Measurements from ENCODE around the gene DFFA. TPM values are rescaled to one million over a fixed set of nuclear protein-coding genes. Genes with fewer than 3 reads are reported as not detected.

The DFFA gene, protein sequence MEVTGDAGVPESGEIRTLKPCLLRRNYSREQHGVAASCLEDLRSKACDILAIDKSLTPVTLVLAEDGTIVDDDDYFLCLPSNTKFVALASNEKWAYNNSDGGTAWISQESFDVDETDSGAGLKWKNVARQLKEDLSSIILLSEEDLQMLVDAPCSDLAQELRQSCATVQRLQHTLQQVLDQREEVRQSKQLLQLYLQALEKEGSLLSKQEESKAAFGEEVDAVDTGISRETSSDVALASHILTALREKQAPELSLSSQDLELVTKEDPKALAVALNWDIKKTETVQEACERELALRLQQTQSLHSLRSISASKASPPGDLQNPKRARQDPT
- polyA plus RNA-seq (ENCODE audit: insufficient read length in 3 of 3): 10 to 100 TPM; 43.0 to 45.2 (median 45.2) TPM
- long read RNA-seq, donor 1, full-length matches to known transcripts: 12 of 23 reads
- long read RNA-seq, donor 1, partial matches to known transcripts: 11 of 23 reads
- long read RNA-seq, donor 1, other reads (novel, unspliced or antisense): 0 of 23 reads
- long read RNA-seq, donor 2, full-length matches to known transcripts: 11 of 11 reads
- long read RNA-seq, donor 2, partial matches to known transcripts: 0 of 11 reads
- long read RNA-seq, donor 2, other reads (novel, unspliced or antisense): 0 of 11 reads
- long read RNA-seq, donor 3, full-length matches to known transcripts: 24 of 24 reads
- long read RNA-seq, donor 3, partial matches to known transcripts: 0 of 24 reads
- long read RNA-seq, donor 3, other reads (novel, unspliced or antisense): 0 of 24 reads
- long read RNA-seq, donor 4, full-length matches to known transcripts: 12 of 23 reads
- long read RNA-seq, donor 4, partial matches to known transcripts: 11 of 23 reads
- long read RNA-seq, donor 4, other reads (novel, unspliced or antisense): 0 of 23 reads
- long read RNA-seq, donor 5: 0 reads
- long read RNA-seq, donor 6, full-length matches to known transcripts: 18 of 18 reads
- long read RNA-seq, donor 6, partial matches to known transcripts: 0 of 18 reads
- long read RNA-seq, donor 6, other reads (novel, unspliced or antisense): 0 of 18 reads
- long read RNA-seq, donor 7, full-length matches to known transcripts: 23 of 40 reads
- long read RNA-seq, donor 7, partial matches to known transcripts: 17 of 40 reads
- long read RNA-seq, donor 7, other reads (novel, unspliced or antisense): 0 of 40 reads
- long read RNA-seq, donor 8, full-length matches to known transcripts: 31 of 31 reads
- long read RNA-seq, donor 8, partial matches to known transcripts: 0 of 31 reads
- long read RNA-seq, donor 8, other reads (novel, unspliced or antisense): 0 of 31 reads
- long read RNA-seq, donor 9, full-length matches to known transcripts: 18 of 18 reads
- long read RNA-seq, donor 9, partial matches to known transcripts: 0 of 18 reads
- long read RNA-seq, donor 9, other reads (novel, unspliced or antisense): 0 of 18 reads
- long read RNA-seq, donor 10, full-length matches to known transcripts: 15 of 15 reads
- long read RNA-seq, donor 10, partial matches to known transcripts: 0 of 15 reads
- long read RNA-seq, donor 10, other reads (novel, unspliced or antisense): 0 of 15 reads
- long read RNA-seq, donor 11, full-length matches to known transcripts: 10 of 10 reads
- long read RNA-seq, donor 11, partial matches to known transcripts: 0 of 10 reads
- long read RNA-seq, donor 11, other reads (novel, unspliced or antisense): 0 of 10 reads
- long read RNA-seq, donor 12, full-length matches to known transcripts: 9 of 9 reads
- long read RNA-seq, donor 12, partial matches to known transcripts: 0 of 9 reads
- long read RNA-seq, donor 12, other reads (novel, unspliced or antisense): 0 of 9 reads
- long read RNA-seq, donor 13, full-length matches to known transcripts: 28 of 28 reads
- long read RNA-seq, donor 13, partial matches to known transcripts: 0 of 28 reads
- long read RNA-seq, donor 13, other reads (novel, unspliced or antisense): 0 of 28 reads
- long read RNA-seq, donor 14, full-length matches to known transcripts: 19 of 19 reads
- long read RNA-seq, donor 14, partial matches to known transcripts: 0 of 19 reads
- long read RNA-seq, donor 14, other reads (novel, unspliced or antisense): 0 of 19 reads
- long read RNA-seq, donor 15, full-length matches to known transcripts: 8 of 13 reads
- long read RNA-seq, donor 15, partial matches to known transcripts: 0 of 13 reads
- long read RNA-seq, donor 15, other reads (novel, unspliced or antisense): 5 of 13 reads
- long read RNA-seq, donor 16, full-length matches to known transcripts: 30 of 70 reads
- long read RNA-seq, donor 16, partial matches to known transcripts: 0 of 70 reads
- long read RNA-seq, donor 16, other reads (novel, unspliced or antisense): 40 of 70 reads

DNA sequence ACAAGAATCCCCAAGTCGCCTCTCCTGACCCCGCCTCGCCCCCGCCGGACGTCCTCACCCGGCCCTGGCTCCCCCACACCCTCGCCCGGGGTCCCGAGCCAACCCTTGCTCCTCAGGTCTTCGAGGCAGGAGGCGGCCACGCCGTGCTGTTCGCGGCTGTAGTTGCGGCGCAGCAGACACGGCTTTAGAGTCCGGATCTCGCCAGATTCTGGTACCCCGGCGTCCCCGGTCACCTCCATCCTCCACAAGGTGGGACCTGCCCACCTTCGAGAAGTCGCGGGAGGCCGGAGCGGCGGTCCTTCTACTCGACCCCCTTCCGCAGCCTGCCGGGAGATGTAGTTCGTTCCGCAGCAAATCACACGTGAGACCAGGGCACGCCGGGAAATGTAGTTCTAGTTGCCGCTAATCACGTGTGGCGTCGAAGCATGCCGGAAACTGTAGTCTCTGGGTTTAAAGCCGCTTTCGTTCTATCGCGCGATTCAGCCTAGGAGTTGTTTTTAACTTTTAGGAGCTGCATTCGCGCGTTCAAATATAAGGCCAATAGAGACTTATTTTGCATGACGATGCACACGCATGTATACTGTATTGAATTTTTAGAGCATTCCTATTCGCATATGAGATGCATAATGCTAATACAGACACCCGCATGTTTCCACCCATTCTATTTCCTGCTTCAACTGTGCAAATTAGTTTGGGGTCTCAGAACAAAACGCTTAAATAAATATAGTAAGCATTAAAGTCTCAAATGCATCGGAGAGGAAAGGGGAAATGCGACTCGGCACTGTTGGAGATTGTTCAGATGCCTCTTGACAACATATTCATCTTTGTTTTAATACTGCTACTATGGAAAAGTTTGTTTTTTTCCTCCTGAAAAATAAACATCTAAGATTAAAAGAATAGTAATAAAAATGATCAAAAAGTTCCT, at the start of gene DFFA:
Gene DFFA (minus strand): TSS at position 310 of the 925 bp plus-strand sequence. CDS start 71 bp downstream, at position 239.
- DNase-seq (ENCODE audit: extremely low read depth in 1 of 11, low read depth in 9 of 11, low spot score in 4 of 11): peak; percentile 88 to 98 (median 94)

DNA sequence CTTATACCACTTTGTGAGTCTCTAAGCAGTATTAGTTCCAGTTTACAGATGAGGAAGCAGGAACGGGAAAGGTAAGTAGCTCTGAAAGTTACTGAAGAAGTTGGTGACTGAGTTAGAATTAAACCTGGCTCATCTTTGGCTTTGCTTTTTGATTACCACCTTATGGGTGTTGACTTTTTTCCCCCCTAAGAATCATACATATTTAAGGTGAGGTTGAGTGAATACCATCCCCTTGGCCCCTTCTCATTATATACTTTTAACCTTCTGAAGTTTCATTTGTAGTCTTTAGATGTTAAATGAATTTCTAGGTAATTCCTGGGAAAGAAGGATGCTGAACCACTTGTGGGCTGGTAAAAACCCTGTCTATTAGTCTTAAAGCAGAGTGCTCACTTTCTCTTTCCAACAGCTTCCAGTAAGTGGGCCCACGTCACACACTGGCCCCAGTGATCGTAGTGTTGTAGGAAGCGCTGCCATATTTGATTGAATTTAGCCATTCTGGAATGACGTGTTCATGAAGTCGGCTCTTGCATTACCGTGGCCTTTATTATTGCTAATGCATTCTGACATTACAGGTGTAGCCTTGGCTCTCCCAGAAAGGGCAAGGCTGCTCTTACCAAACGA, 49.3 kb upstream of the DFFA start:
- no peak for DNase-seq (ENCODE audit: extremely low read depth in 1 of 11, low read depth in 9 of 11, low spot score in 4 of 11)

DNA sequence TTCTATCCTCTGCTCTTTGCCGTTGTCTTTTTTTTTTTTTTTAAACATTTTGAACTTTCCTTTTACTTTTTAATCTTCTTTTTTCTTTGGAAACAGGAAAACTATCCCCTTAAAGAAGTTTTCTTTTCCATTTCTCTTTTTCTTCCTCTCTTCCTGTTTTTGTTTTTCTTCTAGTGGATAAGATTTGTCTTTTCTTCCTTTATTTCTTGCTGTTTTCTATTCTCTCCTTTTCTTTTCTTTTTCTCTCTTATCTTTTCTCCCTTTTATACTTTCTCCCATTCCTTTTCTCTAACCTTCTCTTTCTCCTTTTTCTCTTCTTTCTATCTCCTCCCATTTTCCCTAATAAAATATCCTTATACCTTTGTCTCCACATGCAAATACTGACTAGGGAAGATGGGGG, 48.6 kb upstream of the DFFA start:
- no peak for DNase-seq (ENCODE audit: extremely low read depth in 1 of 11, low read depth in 9 of 11, low spot score in 4 of 11)

GRCh38 chr1:10520497-10520896, 48.2 kb upstream of the DFFA start:
- DNase-seq (ENCODE audit: extremely low read depth in 1 of 11, low read depth in 9 of 11, low spot score in 4 of 11): no peak

DNA sequence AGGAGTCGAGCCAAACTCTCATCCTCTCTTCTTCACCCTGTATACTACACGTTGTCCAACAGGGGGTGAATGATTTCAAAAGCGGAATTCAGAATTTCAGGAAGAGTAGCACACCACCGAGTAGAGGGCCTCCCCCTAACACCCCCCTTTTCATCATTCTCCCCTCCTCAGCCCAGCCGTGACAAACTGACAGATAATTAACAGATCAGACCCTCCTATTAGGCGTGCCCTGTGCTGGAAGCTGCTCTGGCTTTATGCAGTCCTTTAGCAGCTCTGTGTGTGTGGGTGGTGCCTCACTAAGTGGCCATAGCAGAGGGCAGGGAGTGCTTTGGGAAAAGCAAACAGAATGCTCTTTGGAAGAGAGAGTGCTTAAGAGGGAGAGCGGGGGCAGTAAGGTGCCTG, 46.7 kb upstream of the DFFA start:
- DNase-seq (ENCODE audit: extremely low read depth in 1 of 11, low read depth in 9 of 11, low spot score in 4 of 11): no peak

- no peak for DNase-seq (ENCODE audit: extremely low read depth in 1 of 11, low read depth in 9 of 11, low spot score in 4 of 11)
Measured at GRCh38 chr1:10517677-10517982, 45.3 kb upstream of the DFFA start.

GRCh38 chr1:10516925-10517676, 44.8 kb upstream of the DFFA start:
- DNase-seq (ENCODE audit: extremely low read depth in 1 of 11, low read depth in 9 of 11, low spot score in 4 of 11): no peak

DNA sequence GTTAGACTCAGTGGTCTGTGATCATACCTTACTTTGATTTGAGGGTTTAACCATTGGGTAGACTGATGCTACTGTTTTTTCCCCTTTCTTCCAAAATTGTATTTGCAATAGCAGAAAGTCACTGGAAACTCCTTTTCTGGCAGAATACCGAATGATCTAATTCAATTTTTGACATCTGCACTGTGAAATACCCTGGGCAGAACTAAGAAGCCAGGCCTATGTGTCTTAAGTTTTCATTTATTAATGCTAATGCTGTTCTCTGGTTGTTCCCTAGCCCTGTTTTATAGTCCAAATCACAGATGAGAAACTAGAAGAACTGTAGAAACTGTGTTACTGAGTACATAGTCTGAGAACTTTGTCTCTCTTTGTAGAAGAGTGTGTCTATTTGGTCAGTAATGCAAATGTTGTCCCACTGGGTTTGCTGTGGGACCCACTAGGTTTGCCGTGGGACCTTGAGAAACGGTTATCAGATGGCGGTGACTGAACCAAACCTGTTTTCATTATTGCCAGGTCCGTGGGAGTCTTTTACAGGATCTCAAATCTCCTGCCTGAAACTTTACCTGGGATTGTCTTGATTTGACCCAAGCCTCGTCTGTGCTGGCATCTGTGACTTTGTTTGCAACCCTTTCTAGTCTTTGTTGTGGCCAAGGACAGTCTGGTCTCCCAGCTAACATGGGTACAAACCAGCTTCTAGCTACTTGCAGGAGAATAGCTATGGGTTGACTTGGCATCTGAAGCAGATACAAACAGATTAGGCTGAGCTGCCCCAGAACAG, 43.8 kb upstream of the DFFA start:
- no peak for DNase-seq (ENCODE audit: extremely low read depth in 1 of 11, low read depth in 9 of 11, low spot score in 4 of 11)

DNA sequence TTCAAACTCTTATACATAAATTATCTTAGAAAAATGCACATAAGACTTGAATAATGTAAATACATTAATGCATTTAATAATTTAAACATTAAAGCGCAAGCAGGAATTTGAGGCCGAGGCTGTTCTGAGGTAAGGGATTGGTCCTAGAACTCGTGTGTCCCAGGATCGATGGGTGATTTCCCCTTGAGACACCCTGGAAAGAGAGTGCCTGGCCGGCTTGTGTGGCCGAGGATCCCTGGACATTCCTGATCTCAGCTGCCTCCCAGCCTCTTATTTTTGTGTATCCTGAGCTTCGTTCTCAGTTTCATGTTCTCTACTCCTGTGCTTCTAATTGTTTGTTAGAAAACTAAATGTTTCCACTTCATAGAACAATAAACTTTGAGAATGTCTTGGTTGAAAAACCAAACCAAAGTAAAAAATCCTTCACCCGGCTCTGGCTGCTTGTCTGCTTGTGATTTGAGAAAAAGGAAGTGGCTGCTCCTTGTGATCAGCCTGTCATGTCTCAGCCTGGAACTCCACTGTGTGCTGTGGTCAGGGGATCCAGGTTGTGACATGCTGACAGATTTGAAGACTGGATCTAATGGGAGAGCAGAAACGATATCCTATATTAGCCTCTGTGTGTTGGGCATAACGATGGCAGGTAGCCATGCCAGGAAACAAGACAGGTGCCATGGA, 43.1 kb upstream of the DFFA start:
- no peak for DNase-seq (ENCODE audit: extremely low read depth in 1 of 11, low read depth in 9 of 11, low spot score in 4 of 11)

DNA sequence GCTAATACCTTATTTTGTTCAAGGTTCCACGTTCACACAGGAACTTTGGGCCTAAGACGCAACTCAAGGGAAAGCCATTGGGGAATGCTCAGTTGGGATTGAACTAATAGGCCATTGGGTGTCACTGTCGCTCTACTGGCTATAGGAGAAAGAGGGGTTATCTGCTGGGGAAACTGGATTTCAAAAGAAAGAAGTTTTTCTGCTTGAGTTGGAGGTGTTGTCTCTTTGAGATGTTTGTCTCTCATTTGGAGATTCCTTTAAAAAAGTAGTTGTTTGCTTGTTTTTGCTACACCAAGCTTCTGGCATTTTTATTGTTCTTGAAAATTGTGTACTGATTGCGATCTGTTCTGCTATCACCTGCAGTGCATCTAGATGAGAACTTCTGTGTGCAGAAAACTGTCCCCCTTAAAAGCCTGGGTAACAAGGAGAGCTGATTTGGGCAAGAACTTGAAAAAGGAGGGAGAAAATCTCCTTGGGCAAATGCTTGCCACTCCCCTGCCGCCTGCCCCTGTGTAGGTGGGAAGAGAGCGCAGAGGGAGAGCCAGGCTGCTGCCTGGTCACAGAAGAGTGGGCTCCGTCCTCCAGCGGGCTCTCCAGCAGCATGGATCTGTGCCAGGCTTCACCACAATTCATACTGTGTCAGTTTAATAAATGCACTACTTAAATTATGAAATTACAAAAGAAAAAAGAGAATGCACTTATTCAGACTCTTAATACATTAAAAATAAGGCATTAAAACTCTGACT, 42.3 kb upstream of the DFFA start:
- peak in 1 of 11 donors; percentile 46 for DNase-seq (ENCODE audit: extremely low read depth in 1 of 11, low read depth in 9 of 11, low spot score in 4 of 11)

GRCh38 chr1:10513199-10513598, 40.9 kb upstream of the DFFA start:
- no peak for DNase-seq (ENCODE audit: extremely low read depth in 1 of 11, low read depth in 9 of 11, low spot score in 4 of 11)

GRCh38 chr1:10511494-10511885, 39.2 kb upstream of the DFFA start:
- DNase-seq (ENCODE audit: extremely low read depth in 1 of 11, low read depth in 9 of 11, low spot score in 4 of 11): no peak
